ENCODE measurements around the gene SPAAR.

Gene SPAAR

GRCh38 chr9:35948451-35948850 lies 39.2 kb downstream of the SPAAR start:
- no peak for DNase-seq (ENCODE audit: low spot score)

- DNase-seq (ENCODE audit: low spot score): no peak
These were observed 39.6 kb downstream of the SPAAR start for GRCh38 chr9:35948901-35949318.

GRCh38 chr9:35951736-35952135 lies 42.4 kb downstream of the SPAAR start:
- no peak for DNase-seq (ENCODE audit: low spot score)

- no peak for DNase-seq (ENCODE audit: low spot score)
These were observed 43.4 kb downstream of the SPAAR start for GRCh38 chr9:35952526-35953191.

- peak; percentile 88 for DNase-seq (ENCODE audit: low spot score)
These were observed 45.8 kb downstream of the SPAAR start for GRCh38 chr9:35954942-35955546.

GRCh38 chr9:35956651-35957050 lies 47.4 kb downstream of the SPAAR start:
- DNase-seq (ENCODE audit: low spot score): no peak

GRCh38 chr9:35958104-35958837 lies 49.0 kb downstream of the SPAAR start, which contains the start of gene OR2S2:
Gene OR2S2 (minus strand): TSS chr9:35958154. CDS start chr9:35958098, 56 bp downstream.
- no peak for DNase-seq (ENCODE audit: low spot score)

GRCh38 chr9:35960039-35960655 lies 50.9 kb downstream of the SPAAR start:
- peak; percentile 25 for DNase-seq (ENCODE audit: low spot score)
